IPS DF 19.7 (cell line): ENCODE results near the gene YES1.

Experiments
- DNase-seq: peaks from one replicate; pipeline ENCODE4 v3.0.0-alpha.2; 2013; ENCODE audit warnings: low read depth, low spot score

The YES1 gene

GRCh38 chr18:811892-812375 lies at the start of gene YES1:
TSS of gene YES1 (minus strand) at chr18:812242. CDS start at chr18:756827, 55,415 bp downstream.
- DNase-seq = no peak

- no peak for DNase-seq
These were observed 45.9 kb upstream of the YES1 start for GRCh38 chr18:857986-858385.

GRCh38 chr18:853471-853870 lies 41.4 kb upstream of the YES1 start:
- no peak for DNase-seq

GRCh38 chr18:850960-851359 lies 38.9 kb upstream of the YES1 start:
- DNase-seq = no peak

GRCh38 chr18:849021-849420 lies 37.0 kb upstream of the YES1 start:
- DNase-seq = no peak

GRCh38 chr18:848062-848861 lies 36.2 kb upstream of the YES1 start:
- no peak for DNase-seq

- DNase-seq = no peak
These were observed 33.2 kb upstream of the YES1 start for GRCh38 chr18:845152-845819.

GRCh38 chr18:841647-842370 lies 29.8 kb upstream of the YES1 start:
- DNase-seq = no peak

GRCh38 chr18:840516-840915 lies 28.5 kb upstream of the YES1 start:
- DNase-seq = no peak

GRCh38 chr18:840023-840408 lies 28.0 kb upstream of the YES1 start:
- DNase-seq = no peak

- DNase-seq = peak; percentile 63
These were observed 27.4 kb upstream of the YES1 start for GRCh38 chr18:839224-840022.

- no peak for DNase-seq
These were observed 25.9 kb upstream of the YES1 start for GRCh38 chr18:837922-838321.

GRCh38 chr18:834082-834720 lies 22.2 kb upstream of the YES1 start:
- no peak for DNase-seq

GRCh38 chr18:833197-833596 lies 21.2 kb upstream of the YES1 start:
- no peak for DNase-seq

GRCh38 chr18:832085-832681 lies 20.1 kb upstream of the YES1 start:
- DNase-seq = no peak

- DNase-seq = no peak
These were observed 18.4 kb upstream of the YES1 start for GRCh38 chr18:830315-830901.

GRCh38 chr18:829432-829831 lies 17.4 kb upstream of the YES1 start:
- no peak for DNase-seq

- no peak for DNase-seq
These were observed 15.1 kb upstream of the YES1 start for GRCh38 chr18:827093-827677.

- DNase-seq = no peak
These were observed 14.0 kb upstream of the YES1 start for GRCh38 chr18:825891-826585.
